CD4-positive, alpha-beta T cell (primary cell): ENCODE data around the gene PLPPR3. TPM values are rescaled to one million over a fixed set of nuclear protein-coding genes. Genes with fewer than 3 reads are reported as not detected.
"Not testable (repeated sequence)": the region's sequence is repeated elsewhere in the genome, so short reads cannot be mapped to it uniquely, and the experiment has no call there.

Experiments
- ATAC-seq: fragments of 200-7000 bp; cut with Tn5 transposase; one replicate; pipeline ENCODE4 v1.10.0; 2022; ENCODE audit warnings: mild to moderate bottlenecking; ENCODE audit not compliant: poor library complexity
- CTCF ChIA-PET: fragments of 350-600 bp; sonication (Branson Sonifier 250); formaldehyde crosslinking; loops from one replicate; lab custom pipeline; 2021; ENCODE audit warnings: antibody characterized with exemption, inconsistent platforms; lab: Charles Lee
- POLR2A ChIA-PET: fragments of 350-600 bp; sonication (Branson Sonifier 250); formaldehyde crosslinking; loops from one replicate; lab custom pipeline; 2021; ENCODE audit warnings: antibody characterized with exemption, inconsistent platforms; lab: Charles Lee
- DNase-seq, 14 experiments: peaks; one replicate each; pipeline ENCODE4 v3.0.0-alpha.2; 2013 to 2020; ENCODE audit warnings: mixed read lengths in 2 of 14
- H3K27ac ChIP-seq, 2 donors: one replicate each; pipeline versions ENCODE4 v1.5.1 to v1.7.0; 2013; ENCODE audit warnings: low read length in 2 of 2, low read depth in 1 of 2, mild to moderate bottlenecking in 1 of 2
- H3K27me3 ChIP-seq, 2 experiments: 1 replicate in 1 of 2; 2 replicates in 1 of 2; pipeline versions ENCODE4 v1.6.1 to v1.7.0; 2013; ENCODE audit warnings: low read length in 2 of 2, control low read depth in 1 of 2, mild to moderate bottlenecking in 1 of 2, moderate library complexity in 1 of 2; ENCODE audit not compliant: insufficient read depth in 2 of 2, control insufficient read depth in 1 of 2
- H3K36me3 ChIP-seq: one replicate; pipeline ENCODE4 v1.6.1; 2013; ENCODE audit warnings: low read length, control low read depth; ENCODE audit not compliant: insufficient read depth
- H3K4me1 ChIP-seq: one replicate; pipeline ENCODE4 v1.6.1; 2013; ENCODE audit warnings: low read length, control low read depth; ENCODE audit not compliant: insufficient read depth
- H3K4me3 ChIP-seq: one replicate; pipeline ENCODE4 v1.5.1; 2013; ENCODE audit warnings: mild to moderate bottlenecking, low read length, moderate library complexity
- H3K9me3 ChIP-seq, 2 experiments: 1 replicate in 1 of 2; 2 replicates in 1 of 2; pipeline versions ENCODE4 v1.6.1 to v1.7.0; 2013; ENCODE audit warnings: low read length in 2 of 2, mild to moderate bottlenecking in 2 of 2, control low read depth in 1 of 2, moderate library complexity in 1 of 2; ENCODE audit not compliant: control insufficient read depth in 1 of 2, insufficient read depth in 1 of 2
- H3K27ac Mint-ChIP-seq: one replicate; pipeline ENCODE4 v1.8.0; 2020; ENCODE audit warnings: mixed read lengths
- H3K27me3 Mint-ChIP-seq: one replicate; pipeline ENCODE4 v1.8.0; 2021; ENCODE audit warnings: mixed read lengths
- H3K36me3 Mint-ChIP-seq: one replicate; pipeline ENCODE4 v1.8.0; 2021; ENCODE audit warnings: low read depth, mixed read lengths
- H3K4me1 Mint-ChIP-seq: one replicate; pipeline ENCODE4 v1.8.0; 2021; ENCODE audit warnings: low read depth, mixed read lengths
- H3K4me3 Mint-ChIP-seq: one replicate; pipeline ENCODE4 v1.8.0; 2020; ENCODE audit warnings: mild to moderate bottlenecking, mixed read lengths
- H3K9me3 Mint-ChIP-seq: one replicate; pipeline ENCODE4 v1.8.0; 2020; ENCODE audit warnings: mixed read lengths
- intact Hi-C, 2 experiments: fragments of 100-400 bp; cut with DNase I in 1 of 2; cut with micrococcal nuclease in 1 of 2; formaldehyde crosslinking; loops; one replicate each; pipeline versions ENCODE4 v1.15.1 to v1.9.0; 2023 to 2025; cut with DNase I, micrococcal nuclease
- total RNA-seq, 174 experiments: library from RNA in 2 of 174; stranded (reverse) in 2 of 174; gene quantifications; one replicate each; pipeline ENCODE4 v1.2.3 and lab custom pipeline; 2021 to 2026
- TF ChIP-seq, protein P1 (sequence below): fragments of 200-600 bp; IDR thresholded peaks from one replicate; pipeline ENCODE4 v1.8.0; 2022; ENCODE audit warnings: antibody characterized with exemption, mild to moderate bottlenecking

PLPPR3 gene
- total RNA-seq, 2 experiments from 2014 or later = not detected

DNA sequence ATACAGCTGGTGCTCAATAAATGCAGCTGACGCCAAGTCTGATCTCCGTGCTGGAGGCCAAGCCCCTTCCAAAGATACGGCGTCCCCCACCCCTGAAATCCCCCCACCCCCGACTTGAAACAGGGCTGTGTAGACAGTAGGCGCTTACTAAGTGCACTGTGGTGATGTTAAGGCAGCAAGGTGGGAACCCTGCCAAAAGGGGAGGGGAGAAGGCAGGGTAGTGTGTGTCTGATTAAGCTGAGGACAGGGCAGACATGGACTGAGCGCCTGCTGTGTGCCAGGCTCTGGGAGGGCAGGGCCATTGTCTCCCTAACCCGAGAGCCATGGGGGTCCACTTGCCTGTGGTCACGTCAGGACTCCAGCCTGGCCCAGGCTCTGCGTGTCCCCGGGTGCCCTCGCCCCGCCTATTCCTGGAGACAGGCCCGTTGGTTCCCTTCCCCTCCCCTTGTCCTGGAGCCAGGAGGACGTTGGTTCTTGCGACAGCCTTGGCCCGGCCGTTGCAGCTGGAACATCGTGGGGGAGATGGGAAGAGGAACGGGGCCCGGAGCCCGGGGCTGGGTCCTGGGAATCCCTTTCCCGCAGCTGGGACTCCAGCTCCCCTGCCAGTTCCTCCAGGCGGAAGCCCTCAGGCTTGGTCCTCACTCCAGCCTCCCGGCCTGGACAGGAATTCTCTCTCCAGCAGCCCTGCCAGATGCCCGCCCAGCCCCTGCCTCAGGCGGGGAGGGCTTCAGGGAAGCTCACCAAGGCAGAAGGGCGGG, 28.6 kb upstream of the PLPPR3 start:
- TF ChIP-seq, protein P1, sequence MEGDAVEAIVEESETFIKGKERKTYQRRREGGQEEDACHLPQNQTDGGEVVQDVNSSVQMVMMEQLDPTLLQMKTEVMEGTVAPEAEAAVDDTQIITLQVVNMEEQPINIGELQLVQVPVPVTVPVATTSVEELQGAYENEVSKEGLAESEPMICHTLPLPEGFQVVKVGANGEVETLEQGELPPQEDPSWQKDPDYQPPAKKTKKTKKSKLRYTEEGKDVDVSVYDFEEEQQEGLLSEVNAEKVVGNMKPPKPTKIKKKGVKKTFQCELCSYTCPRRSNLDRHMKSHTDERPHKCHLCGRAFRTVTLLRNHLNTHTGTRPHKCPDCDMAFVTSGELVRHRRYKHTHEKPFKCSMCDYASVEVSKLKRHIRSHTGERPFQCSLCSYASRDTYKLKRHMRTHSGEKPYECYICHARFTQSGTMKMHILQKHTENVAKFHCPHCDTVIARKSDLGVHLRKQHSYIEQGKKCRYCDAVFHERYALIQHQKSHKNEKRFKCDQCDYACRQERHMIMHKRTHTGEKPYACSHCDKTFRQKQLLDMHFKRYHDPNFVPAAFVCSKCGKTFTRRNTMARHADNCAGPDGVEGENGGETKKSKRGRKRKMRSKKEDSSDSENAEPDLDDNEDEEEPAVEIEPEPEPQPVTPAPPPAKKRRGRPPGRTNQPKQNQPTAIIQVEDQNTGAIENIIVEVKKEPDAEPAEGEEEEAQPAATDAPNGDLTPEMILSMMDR = no peak
- Histone ChIP-seq H3K27me3 (peaks cover 39 to 54% of the 10 kb centered on the region in 2 experiments), H3K4me1 (no peaks in the 10 kb centered on the region), H3K4me3 (no peak overlapping the region), H3K36me3 (no peaks in the 10 kb centered on the region), H3K9me3 (no peaks in the 10 kb centered on the region), H3K27ac (no peak overlapping the region)
- H3K4me1 Mint-ChIP-seq = no peaks in the 10 kb centered on the region
- no peaks in the 10 kb centered on the region for H3K36me3 Mint-ChIP-seq
- ChIA-PET POLR2A (interaction anchor here (0.7 kb wide), 1 partner anchor 13 kb away, joined by 3 read pairs; no protein-coding TSS in a partner anchor), CTCF (no interaction called here)
- no peak overlapping the region for H3K27ac Mint-ChIP-seq
- H3K27me3 Mint-ChIP-seq = peaks cover 53% of the 10 kb centered on the region
- DNase-seq (no peak), ATAC-seq (no peak)
- no peak overlapping the region for H3K4me3 Mint-ChIP-seq
- intact Hi-C loops = no loop called here
- no peaks in the 10 kb centered on the region for H3K9me3 Mint-ChIP-seq

DNA sequence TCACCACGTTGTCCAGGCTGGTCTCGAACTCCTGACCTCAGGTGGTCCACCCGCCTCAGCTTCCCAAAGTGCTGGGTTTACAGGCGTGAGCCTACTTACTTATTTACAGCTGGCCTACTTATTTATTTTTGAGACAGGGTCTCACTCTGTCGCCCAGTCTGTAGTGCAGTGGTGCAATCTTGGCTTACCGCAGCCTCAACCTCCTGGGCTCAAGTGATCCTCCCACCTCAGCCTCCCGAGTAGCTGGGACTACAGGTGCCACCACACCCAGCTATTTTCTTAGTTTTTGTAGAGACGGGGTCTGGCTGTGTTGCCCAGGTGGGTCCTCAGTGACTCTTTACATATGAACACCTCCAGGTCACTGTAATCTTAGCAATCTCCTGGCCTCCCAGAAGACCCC, 27.4 kb upstream of the PLPPR3 start:
- H3K27me3 Mint-ChIP-seq = peaks cover 61% of the 10 kb centered on the region
- DNase-seq, H3K27ac Mint-ChIP-seq, H3K27ac ChIP-seq, intact Hi-C loops, H3K4me3 ChIP-seq, H3K4me3 Mint-ChIP-seq, CTCF ChIA-PET, H3K4me1 ChIP-seq, H3K36me3 Mint-ChIP-seq, H3K9me3 Mint-ChIP-seq, H3K9me3 ChIP-seq, H3K4me1 Mint-ChIP-seq, H3K36me3 ChIP-seq, ATAC-seq: not testable (repeated sequence)
- POLR2A ChIA-PET = interaction anchor here (0.6 kb wide), 1 partner anchor 178 kb away, joined by 5 read pairs; no protein-coding TSS in a partner anchor
- peaks cover 45 to 54% of the 10 kb centered on the region in 2 experiments for H3K27me3 ChIP-seq

DNA sequence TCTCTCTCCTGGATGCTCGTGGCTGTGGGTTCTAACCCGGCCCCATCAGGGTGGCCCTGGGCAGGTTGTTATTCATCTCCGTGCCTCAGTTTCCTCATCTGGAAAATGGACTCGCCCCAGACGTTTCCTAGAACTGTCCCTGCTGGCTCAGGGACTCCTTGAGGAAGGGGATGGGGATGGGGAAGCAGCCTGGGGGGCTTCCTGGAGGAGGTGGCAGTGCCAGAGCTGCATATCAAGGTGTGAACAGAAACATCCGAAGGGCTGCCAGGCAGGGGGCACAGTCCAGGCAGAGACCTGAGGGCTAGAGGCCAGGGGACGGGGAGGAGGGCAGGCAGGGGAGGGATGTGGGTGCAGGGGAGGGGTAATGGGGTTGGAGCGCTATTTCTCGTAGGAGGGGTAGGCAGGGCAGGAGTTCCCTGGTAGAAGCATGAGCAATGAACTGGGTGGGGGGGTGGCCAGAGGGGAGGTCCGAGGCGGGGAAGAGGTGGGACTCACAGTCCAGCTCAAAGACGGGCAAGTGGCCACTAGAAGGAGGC, 26.7 kb upstream of the PLPPR3 start:
- Histone ChIP-seq H3K4me1 (peaks cover 10% of the 10 kb centered on the region), H3K9me3 (peaks cover 0 to under 1% of the 10 kb centered on the region in 2 experiments), H3K27ac (no peak overlapping the region), H3K4me3 (no peak overlapping the region), H3K36me3 (no peaks in the 10 kb centered on the region), H3K27me3 (peaks cover 47 to 59% of the 10 kb centered on the region in 2 experiments)
- H3K27ac Mint-ChIP-seq = no peak overlapping the region
- DNase-seq (no peak), ATAC-seq (no peak)
- no peaks in the 10 kb centered on the region for H3K4me1 Mint-ChIP-seq
- no peaks in the 10 kb centered on the region for H3K36me3 Mint-ChIP-seq
- ChIA-PET CTCF (no interaction called here), POLR2A (interaction anchor here (0.6 kb wide), 1 partner anchor 177 kb away, joined by 5 read pairs; no protein-coding TSS in a partner anchor)
- TF ChIP-seq, protein P1 = no peak
- no peak overlapping the region for H3K4me3 Mint-ChIP-seq
- intact Hi-C loops = no loop called here
- H3K9me3 Mint-ChIP-seq = no peaks in the 10 kb centered on the region
- peaks cover 58% of the 10 kb centered on the region for H3K27me3 Mint-ChIP-seq
